B cell (primary cell): Measurements from ENCODE around the gene LGSN. TPM values are rescaled to one million over a fixed set of nuclear protein-coding genes. Genes with fewer than 3 reads are reported as not detected.
"Not testable (repeated sequence)": the region's sequence is repeated elsewhere in the genome, so short reads cannot be mapped to it uniquely, and the experiment has no call there.

Experiments
- ATAC-seq: fragments of 200-7000 bp; cut with Tn5 transposase; one replicate; pipeline ENCODE4 v1.10.0; 2021; ENCODE audit warnings: low read depth, mild to moderate bottlenecking, moderate number of reproducible peaks, moderate library complexity
- CTCF ChIA-PET: fragments of 350-600 bp; sonication (Branson Sonifier 250); formaldehyde crosslinking; loops from one replicate; lab custom pipeline; 2021; ENCODE audit warnings: antibody characterized with exemption, inconsistent platforms; lab: Charles Lee
- POLR2A ChIA-PET: fragments of 350-600 bp; sonication (Branson Sonifier 250); formaldehyde crosslinking; loops from one replicate; lab custom pipeline; 2021; ENCODE audit warnings: antibody characterized with exemption; lab: Charles Lee
- DNase-seq: peaks from one replicate; pipeline ENCODE4 v3.0.0; 2013
- H2AFZ ChIP-seq: 2 replicates; pipeline ENCODE4 v1.6.1; 2012; ENCODE audit warnings: mild to moderate bottlenecking, low read depth, low read length; ENCODE audit not compliant: insufficient read depth, poor library complexity, severe bottlenecking
- H3K27ac ChIP-seq, 2 donors: 1 replicate in 1 of 2; 2 replicates in 1 of 2; pipeline ENCODE4 v1.5.1; 2012 to 2013; ENCODE audit warnings: low read length in 2 of 2, mild to moderate bottlenecking in 2 of 2, moderate library complexity in 1 of 2
- H3K27me3 ChIP-seq, 4 experiments: fragments of 200-600 bp in 1 of 4; sonication (generic) in 1 of 4; replicated peaks in 1 of 4; 1 replicate in 2 of 4; 2 replicates in 2 of 4; pipeline versions ENCODE4 v1.6.1 to v1.7.0; 2013 to 2016; ENCODE audit warnings: low read length in 3 of 4, mild to moderate bottlenecking in 2 of 4, mixed read lengths in 1 of 4, moderate library complexity in 1 of 4; ENCODE audit not compliant: insufficient read depth in 4 of 4, control insufficient read depth in 3 of 4; ENCODE audit errors: control extremely low read depth in 1 of 4
- H3K36me3 ChIP-seq, 2 experiments: replicated peaks in 1 of 2; 1 replicate in 1 of 2; 2 replicates in 1 of 2; pipeline versions ENCODE4 v1.6.1 to v1.7.1; 2013; ENCODE audit warnings: low read length in 1 of 2; ENCODE audit not compliant: insufficient read depth in 2 of 2, control insufficient read depth in 1 of 2; ENCODE audit errors: control extremely low read depth in 1 of 2, extremely low read depth in 1 of 2
- H3K4me1 ChIP-seq, 2 donors: fragments of 200-600 bp in 1 of 2; sonication (generic) in 1 of 2; 1 replicate in 1 of 2; 2 replicates in 1 of 2; pipeline versions ENCODE4 v1.5.1 to v1.6.1; 2013 to 2017; ENCODE audit warnings: low read length in 2 of 2; ENCODE audit not compliant: control insufficient read depth in 2 of 2, insufficient read depth in 2 of 2
- H3K4me2 ChIP-seq: replicated peaks from 2 replicates; pipeline ENCODE3; 2012; ENCODE audit warnings: mild to moderate bottlenecking, low read depth, low read length; ENCODE audit not compliant: poor library complexity, severe bottlenecking
- H3K4me3 ChIP-seq, 5 experiments: fragments of 200-600 bp in 1 of 5; sonication (generic) in 1 of 5; 1 replicate in 3 of 5; 2 replicates in 2 of 5; pipeline versions ENCODE4 v1.5.1 to v1.7.0; 2011 to 2016; ENCODE audit warnings: low read length in 4 of 5, mild to moderate bottlenecking in 4 of 5, low read depth in 2 of 5, control low read depth in 1 of 5, moderate library complexity in 1 of 5; ENCODE audit not compliant: insufficient read depth in 1 of 5; ENCODE audit errors: control extremely low read depth in 1 of 5, extremely low read depth in 1 of 5
- H3K79me2 ChIP-seq: fragments of 200-600 bp; sonication (generic); one replicate; pipeline ENCODE4 v1.6.0; 2016; ENCODE audit warnings: low read length; ENCODE audit not compliant: control insufficient read depth, insufficient read depth
- H3K9ac ChIP-seq: fragments of 200-600 bp; sonication (generic); 2 replicates; pipeline ENCODE4 v1.6.1; 2017; ENCODE audit warnings: mild to moderate bottlenecking, low read length, moderate library complexity
- H3K9me3 ChIP-seq, 3 donors: one replicate each; pipeline versions ENCODE4 v1.6.1 to v1.7.1; 2013; ENCODE audit warnings: low read length in 2 of 3; ENCODE audit not compliant: control insufficient read depth in 2 of 3, insufficient read depth in 1 of 3; ENCODE audit errors: control extremely low read depth in 1 of 3
- H4K20me1 ChIP-seq: 2 replicates; pipeline ENCODE4 v1.6.0; 2012; ENCODE audit warnings: mild to moderate bottlenecking, low read length; ENCODE audit not compliant: insufficient read depth, control insufficient read depth, poor library complexity, severe bottlenecking
- H3K27ac Mint-ChIP-seq: one replicate; pipeline ENCODE4 v1.8.0; 2021; ENCODE audit warnings: mixed read lengths
- H3K27me3 Mint-ChIP-seq: one replicate; pipeline ENCODE4 v1.8.0; 2021; ENCODE audit warnings: mixed read lengths
- H3K4me1 Mint-ChIP-seq: one replicate; pipeline ENCODE4 v1.8.0; 2021; ENCODE audit warnings: mixed read lengths
- H3K4me3 Mint-ChIP-seq: one replicate; pipeline ENCODE4 v1.8.0; 2021; ENCODE audit warnings: mixed read lengths
- H3K9me3 Mint-ChIP-seq: one replicate; pipeline ENCODE4 v1.8.0; 2022; ENCODE audit warnings: mixed read lengths; ENCODE audit not compliant: insufficient read depth
- WGBS: methylation state at CpG from one replicate; pipeline ENCODE4 v1.1.5; 2013; ENCODE audit warnings: missing lambda C conversion rate; ENCODE audit not compliant: insufficient coverage; 5-methylcytosine and 5-hydroxymethylcytosine counted together
- intact Hi-C: fragments of 100-400 bp; cut with micrococcal nuclease; formaldehyde crosslinking; loops from one replicate; pipeline ENCODE4 v1.10.0; 2022
- polyA plus RNA-seq: library from polyadenylated mRNA; depleted of rRNA; stranded (reverse); fragments of >200 nt; gene quantifications from 2 replicates; pipeline ENCODE4 v1.2.3, GENCODE V29; 2012
- small RNA-seq: library from RNA; depleted of rRNA; stranded (forward); fragments of <200 nt; gene quantifications from one replicate; pipeline ENCODE3, GENCODE V24; 2012; ENCODE audit warnings: low replicate concordance, low read depth; ENCODE audit not compliant: insufficient read length
- total RNA-seq, 2 donors: library from RNA; stranded (reverse); fragments of 120-200 nt in 1 of 2; gene quantifications; 1 replicate in 1 of 2; 2 replicates in 1 of 2; pipeline versions ENCODE4 v1.2.3 to v1.2.4, GENCODE V29; 2013 to 2022

The LGSN gene
- total and polyA plus RNA-seq, 2 donors (not counting 1 experiment from before 2014, with no cell fraction given) = not detected

GRCh38 chr6:63227928-63228894 is 91.6 kb downstream of the LGSN start:
- H3K27ac Mint-ChIP-seq, H3K4me1 Mint-ChIP-seq, H4K20me1 ChIP-seq, H3K4me1 ChIP-seq, H3K9ac ChIP-seq, H3K4me3 ChIP-seq, H2AFZ ChIP-seq, CTCF ChIA-PET, H3K9me3 Mint-ChIP-seq, H3K36me3 ChIP-seq, DNase-seq, H3K27ac ChIP-seq, H3K79me2 ChIP-seq, intact Hi-C loops, ATAC-seq, POLR2A ChIA-PET, H3K4me3 Mint-ChIP-seq, H3K27me3 ChIP-seq, H3K4me2 ChIP-seq, H3K27me3 Mint-ChIP-seq: not testable (repeated sequence)
- WGBS = 96% methylated on average over 22 of the region's 32 CpGs
- peaks cover 0 to 24% (median 0%) of the 10 kb centered on the region in 3 donors for H3K9me3 ChIP-seq

- H4K20me1 ChIP-seq, DNase-seq, H3K36me3 ChIP-seq, intact Hi-C loops, H3K27me3 ChIP-seq, H3K4me3 Mint-ChIP-seq, CTCF ChIA-PET, H3K4me2 ChIP-seq, H3K27ac Mint-ChIP-seq, H3K79me2 ChIP-seq, H2AFZ ChIP-seq, H3K9me3 Mint-ChIP-seq, H3K27ac ChIP-seq, H3K4me1 ChIP-seq, ATAC-seq, H3K27me3 Mint-ChIP-seq, H3K9ac ChIP-seq, H3K4me1 Mint-ChIP-seq, POLR2A ChIA-PET, H3K4me3 ChIP-seq: not testable (repeated sequence)
- no CpG with 5 or more reads among the region's 4 CpGs for WGBS
- peaks cover 0 to 24% (median 0%) of the 10 kb centered on the region in 3 donors for H3K9me3 ChIP-seq
These were observed 93.8 kb downstream of the LGSN start for GRCh38 chr6:63225987-63226386.

Small RNAs within 50 kb of the gene (small RNA-seq; reads per million reads assigned to genes)
- not detected for gene SPTLC1P3

Other genes starting within 250 kb of the LGSN start
- gene FKBP1C, start 108.5 kb downstream of the LGSN start, total RNA-seq = not detected in 2 replicates
- 0.07 TPM in 1 of 2 replicates, not detected in the other for gene FKBP1C, start 108.5 kb downstream of the LGSN start, polyA plus RNA-seq